ENCODE data around the gene CRAT. TPM values are rescaled to one million over a fixed set of nuclear protein-coding genes. Genes with fewer than 3 reads are reported as not detected.

The CRAT gene
- total and polyA plus RNA-seq, 2 of the 4 experiments (the other 2 are of a cell fraction), result 18.8 to 41.6 TPM

DNA sequence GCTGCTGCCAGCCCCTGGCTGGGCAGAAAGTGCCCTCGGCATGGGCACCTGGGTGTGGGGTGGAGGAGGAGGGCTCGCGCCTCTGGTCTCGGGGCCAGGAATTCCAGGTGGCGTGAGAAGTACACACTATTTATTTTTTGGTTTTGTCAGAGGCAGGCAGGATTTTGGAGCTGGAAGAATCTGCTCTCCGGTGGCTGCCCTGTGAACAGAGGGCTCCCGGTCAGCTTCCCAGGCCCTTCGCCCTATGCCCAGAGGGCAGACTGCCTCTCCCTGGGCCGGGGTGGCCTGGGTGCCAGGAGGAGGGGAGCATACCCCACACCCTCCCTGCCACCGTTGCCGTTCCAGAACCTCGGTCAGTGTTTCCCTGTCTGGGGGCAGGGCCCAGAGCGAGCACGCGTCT, 21.3 kb downstream of the CRAT start:
- H2AK9ac ChIP-seq (replicated peaks; ENCODE audit: low read depth, low read length, poor library complexity), result no peak overlapping the region

More for the DNA sequence above, 21.3 kb downstream of the CRAT start:
- H3K79me1 ChIP-seq (ENCODE audit: low read depth in 1 of 2, low read length in 2 of 2), result peaks cover 2 to 3% of the 10 kb centered on the region in 2 experiments; a peak in 3 of 4 replicates
- no peaks in the 10 kb centered on the region for H3K27me3 ChIP-seq (ENCODE audit: control insufficient read depth, insufficient read depth, low read length)
- no peak overlapping the region for H3K27ac ChIP-seq (ENCODE audit: insufficient read depth, low read length)
- no peak overlapping the region for H3K14ac ChIP-seq (replicated peaks; ENCODE audit: low read depth, low read length)
- 93% methylated on average over 10 of the region's 15 CpGs; no CpG with 5 or more reads in 1 of the 2 experiments for WGBS, 2 experiments (ENCODE audit: extremely low coverage in 2 of 2, insufficient read length in 1 of 2)
- in situ Hi-C loops (cut with MboI; ENCODE audit: low sequenced_read_pairs) (no loop called here), intact Hi-C loops (cut with micrococcal nuclease) (no loop called here), dilution Hi-C loops (cut with HindIII; ENCODE audit: low sequenced_read_pairs, unreplicated experiment) (no loop called here)
- CTCF ChIA-PET, result no interaction called here
- no peak overlapping the region for H3K4me2 ChIP-seq (ENCODE audit: low read depth, low read length)
- H2AFZ ChIP-seq (replicated peaks; ENCODE audit: low read length, poor library complexity), result no peak overlapping the region
- no peak overlapping the region for H3K9ac ChIP-seq (ENCODE audit: low read depth, low read length)
- no peak overlapping the region for H4K91ac ChIP-seq (ENCODE audit: insufficient read depth, low read depth, low read length)
- TF ChIP-seq MXI1 (IDR thresholded peaks at IDR 0.05; ENCODE audit: borderline replicate concordance, low read depth, low read length) (no peak), POLR2A (IDR thresholded peaks at IDR 0.05; ENCODE audit: low read depth, low read length) (no peak), CEBPB (IDR thresholded peaks at IDR 0.05; ENCODE audit: low read depth, low read length) (no peak), BHLHE40 (IDR thresholded peaks at IDR 0.05; ENCODE audit: low read depth, low read length) (no peak), FOS (IDR thresholded peaks at IDR 0.05; ENCODE audit: low read depth, low read length) (no peak), MAZ (IDR thresholded peaks at IDR 0.05; ENCODE audit: borderline replicate concordance, low read depth, low read length) (no peak), RCOR1 (IDR thresholded peaks at IDR 0.05; ENCODE audit: insufficient replicate concordance, low read length) (no peak)
- TF ChIP-seq, protein P1, sequence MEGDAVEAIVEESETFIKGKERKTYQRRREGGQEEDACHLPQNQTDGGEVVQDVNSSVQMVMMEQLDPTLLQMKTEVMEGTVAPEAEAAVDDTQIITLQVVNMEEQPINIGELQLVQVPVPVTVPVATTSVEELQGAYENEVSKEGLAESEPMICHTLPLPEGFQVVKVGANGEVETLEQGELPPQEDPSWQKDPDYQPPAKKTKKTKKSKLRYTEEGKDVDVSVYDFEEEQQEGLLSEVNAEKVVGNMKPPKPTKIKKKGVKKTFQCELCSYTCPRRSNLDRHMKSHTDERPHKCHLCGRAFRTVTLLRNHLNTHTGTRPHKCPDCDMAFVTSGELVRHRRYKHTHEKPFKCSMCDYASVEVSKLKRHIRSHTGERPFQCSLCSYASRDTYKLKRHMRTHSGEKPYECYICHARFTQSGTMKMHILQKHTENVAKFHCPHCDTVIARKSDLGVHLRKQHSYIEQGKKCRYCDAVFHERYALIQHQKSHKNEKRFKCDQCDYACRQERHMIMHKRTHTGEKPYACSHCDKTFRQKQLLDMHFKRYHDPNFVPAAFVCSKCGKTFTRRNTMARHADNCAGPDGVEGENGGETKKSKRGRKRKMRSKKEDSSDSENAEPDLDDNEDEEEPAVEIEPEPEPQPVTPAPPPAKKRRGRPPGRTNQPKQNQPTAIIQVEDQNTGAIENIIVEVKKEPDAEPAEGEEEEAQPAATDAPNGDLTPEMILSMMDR (conservative IDR thresholded peaks at IDR 0.05; ENCODE audit: low read depth, low read length), result no peak
- H3K4ac ChIP-seq (ENCODE audit: low read depth, low read length), result no peak overlapping the region
- H3K36me3 ChIP-seq (ENCODE audit: control insufficient read depth, insufficient read depth, low read length), result peaks cover 34% of the 10 kb centered on the region; the same call in 1 of the 2 replicates
- no peak overlapping the region for H2BK20ac ChIP-seq (ENCODE audit: low read depth, low read length)
- no peak overlapping the region for H4K5ac ChIP-seq (ENCODE audit: low read depth, low read length)
- H3K9me1 ChIP-seq (ENCODE audit: insufficient read depth, low read length), result no peaks in the 10 kb centered on the region
- H3K56ac ChIP-seq (ENCODE audit: extremely low read depth, insufficient read depth, low read length), result no peak overlapping the region
- DNase-seq (no peak), ATAC-seq (ENCODE audit: low read depth) (no peak)
- H3K23ac ChIP-seq (ENCODE audit: low read depth, low read length), result no peak overlapping the region
- no peak overlapping the region for H3K4me3 ChIP-seq (ENCODE audit: insufficient read depth, low read depth, low read length)
- no peaks in the 10 kb centered on the region for H3K4me1 ChIP-seq (ENCODE audit: control insufficient read depth, insufficient read depth, low read length)
- no peak overlapping the region for H2BK120ac ChIP-seq (ENCODE audit: low read depth, low read length)
- no peak overlapping the region for H2BK5ac ChIP-seq (ENCODE audit: low read depth, low read length, poor library complexity, severe bottlenecking)
- H4K20me1 ChIP-seq (ENCODE audit: insufficient read depth, low read length), result no peaks in the 10 kb centered on the region
- no peak overlapping the region for H2AK5ac ChIP-seq (ENCODE audit: low read depth, low read length)
- H4K8ac ChIP-seq (ENCODE audit: low read depth in 2 of 2, low read length in 2 of 2), result no peak overlapping the region
- BruUV-seq (replicated peaks), result no TSS peak
- H3K18ac ChIP-seq (ENCODE audit: low read depth, low read length), result no peak overlapping the region
- POLR2A ChIA-PET (ENCODE audit: unreplicated experiment), result no interaction called here
- H3K9me3 ChIP-seq (ENCODE audit: control insufficient read depth, insufficient read depth, low read length), result no peaks in the 10 kb centered on the region
- no peak overlapping the region for H2BK15ac ChIP-seq (ENCODE audit: low read depth, low read length)

Measured in IMR-90 (cell line).